ENCODE data around the gene FRMD4A.

DNA sequence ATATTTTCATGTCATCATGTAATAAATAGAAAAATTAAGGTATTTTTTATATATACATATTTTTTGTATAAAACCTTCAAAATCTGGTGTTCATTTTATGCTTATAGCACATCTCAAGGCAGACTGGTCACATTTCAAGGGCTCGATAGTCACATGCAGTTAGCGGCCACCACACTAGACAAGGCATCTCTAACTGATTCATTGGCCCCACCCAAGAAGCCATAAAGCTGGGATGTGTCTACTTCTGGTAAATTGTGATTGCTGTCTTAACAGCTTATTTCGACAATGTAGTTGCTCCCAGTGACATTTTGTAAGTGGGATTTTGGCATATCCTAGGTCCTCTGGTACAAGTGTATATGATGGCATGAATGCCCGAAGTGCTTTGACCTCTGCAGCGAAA is 168.7 kb downstream of the FRMD4A start:
- TF ChIP-seq, protein P1, sequence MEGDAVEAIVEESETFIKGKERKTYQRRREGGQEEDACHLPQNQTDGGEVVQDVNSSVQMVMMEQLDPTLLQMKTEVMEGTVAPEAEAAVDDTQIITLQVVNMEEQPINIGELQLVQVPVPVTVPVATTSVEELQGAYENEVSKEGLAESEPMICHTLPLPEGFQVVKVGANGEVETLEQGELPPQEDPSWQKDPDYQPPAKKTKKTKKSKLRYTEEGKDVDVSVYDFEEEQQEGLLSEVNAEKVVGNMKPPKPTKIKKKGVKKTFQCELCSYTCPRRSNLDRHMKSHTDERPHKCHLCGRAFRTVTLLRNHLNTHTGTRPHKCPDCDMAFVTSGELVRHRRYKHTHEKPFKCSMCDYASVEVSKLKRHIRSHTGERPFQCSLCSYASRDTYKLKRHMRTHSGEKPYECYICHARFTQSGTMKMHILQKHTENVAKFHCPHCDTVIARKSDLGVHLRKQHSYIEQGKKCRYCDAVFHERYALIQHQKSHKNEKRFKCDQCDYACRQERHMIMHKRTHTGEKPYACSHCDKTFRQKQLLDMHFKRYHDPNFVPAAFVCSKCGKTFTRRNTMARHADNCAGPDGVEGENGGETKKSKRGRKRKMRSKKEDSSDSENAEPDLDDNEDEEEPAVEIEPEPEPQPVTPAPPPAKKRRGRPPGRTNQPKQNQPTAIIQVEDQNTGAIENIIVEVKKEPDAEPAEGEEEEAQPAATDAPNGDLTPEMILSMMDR (IDR thresholded peaks at IDR 0.05; ENCODE audit: insufficient read depth, low read length), result no peak
- TF ChIP-seq POLR2AphosphoS5 (IDR thresholded peaks at IDR 0.05; ENCODE audit: low read depth), result no peak
- TF ChIP-seq, protein P2, sequence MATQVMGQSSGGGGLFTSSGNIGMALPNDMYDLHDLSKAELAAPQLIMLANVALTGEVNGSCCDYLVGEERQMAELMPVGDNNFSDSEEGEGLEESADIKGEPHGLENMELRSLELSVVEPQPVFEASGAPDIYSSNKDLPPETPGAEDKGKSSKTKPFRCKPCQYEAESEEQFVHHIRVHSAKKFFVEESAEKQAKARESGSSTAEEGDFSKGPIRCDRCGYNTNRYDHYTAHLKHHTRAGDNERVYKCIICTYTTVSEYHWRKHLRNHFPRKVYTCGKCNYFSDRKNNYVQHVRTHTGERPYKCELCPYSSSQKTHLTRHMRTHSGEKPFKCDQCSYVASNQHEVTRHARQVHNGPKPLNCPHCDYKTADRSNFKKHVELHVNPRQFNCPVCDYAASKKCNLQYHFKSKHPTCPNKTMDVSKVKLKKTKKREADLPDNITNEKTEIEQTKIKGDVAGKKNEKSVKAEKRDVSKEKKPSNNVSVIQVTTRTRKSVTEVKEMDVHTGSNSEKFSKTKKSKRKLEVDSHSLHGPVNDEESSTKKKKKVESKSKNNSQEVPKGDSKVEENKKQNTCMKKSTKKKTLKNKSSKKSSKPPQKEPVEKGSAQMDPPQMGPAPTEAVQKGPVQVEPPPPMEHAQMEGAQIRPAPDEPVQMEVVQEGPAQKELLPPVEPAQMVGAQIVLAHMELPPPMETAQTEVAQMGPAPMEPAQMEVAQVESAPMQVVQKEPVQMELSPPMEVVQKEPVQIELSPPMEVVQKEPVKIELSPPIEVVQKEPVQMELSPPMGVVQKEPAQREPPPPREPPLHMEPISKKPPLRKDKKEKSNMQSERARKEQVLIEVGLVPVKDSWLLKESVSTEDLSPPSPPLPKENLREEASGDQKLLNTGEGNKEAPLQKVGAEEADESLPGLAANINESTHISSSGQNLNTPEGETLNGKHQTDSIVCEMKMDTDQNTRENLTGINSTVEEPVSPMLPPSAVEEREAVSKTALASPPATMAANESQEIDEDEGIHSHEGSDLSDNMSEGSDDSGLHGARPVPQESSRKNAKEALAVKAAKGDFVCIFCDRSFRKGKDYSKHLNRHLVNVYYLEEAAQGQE (IDR thresholded peaks at IDR 0.05; ENCODE audit: insufficient replicate concordance, low read depth), result no peak

Data from HL-60 (cell line).